ENCODE measurements around the gene NRK.

DNA sequence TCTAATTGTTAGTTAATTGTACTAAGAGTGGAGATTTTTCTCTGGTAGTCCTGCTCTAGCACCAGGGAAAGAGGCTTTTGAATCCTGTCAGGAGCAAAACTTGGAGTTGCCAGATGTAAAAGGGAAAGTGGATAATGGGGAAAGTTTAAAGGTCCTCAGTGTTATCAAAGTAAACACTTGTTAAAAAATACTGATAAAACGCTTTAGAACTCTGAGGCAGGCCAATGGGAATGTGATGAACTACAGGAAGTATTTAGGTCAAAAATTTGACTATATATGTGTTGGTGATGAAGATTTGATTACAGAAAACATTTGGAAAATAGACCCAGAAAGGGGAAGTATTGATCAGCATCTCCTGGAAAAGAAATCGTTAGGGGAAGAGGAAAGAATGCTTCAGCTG lies 183.3 kb downstream of the NRK start:
- TF ChIP-seq, protein P1, sequence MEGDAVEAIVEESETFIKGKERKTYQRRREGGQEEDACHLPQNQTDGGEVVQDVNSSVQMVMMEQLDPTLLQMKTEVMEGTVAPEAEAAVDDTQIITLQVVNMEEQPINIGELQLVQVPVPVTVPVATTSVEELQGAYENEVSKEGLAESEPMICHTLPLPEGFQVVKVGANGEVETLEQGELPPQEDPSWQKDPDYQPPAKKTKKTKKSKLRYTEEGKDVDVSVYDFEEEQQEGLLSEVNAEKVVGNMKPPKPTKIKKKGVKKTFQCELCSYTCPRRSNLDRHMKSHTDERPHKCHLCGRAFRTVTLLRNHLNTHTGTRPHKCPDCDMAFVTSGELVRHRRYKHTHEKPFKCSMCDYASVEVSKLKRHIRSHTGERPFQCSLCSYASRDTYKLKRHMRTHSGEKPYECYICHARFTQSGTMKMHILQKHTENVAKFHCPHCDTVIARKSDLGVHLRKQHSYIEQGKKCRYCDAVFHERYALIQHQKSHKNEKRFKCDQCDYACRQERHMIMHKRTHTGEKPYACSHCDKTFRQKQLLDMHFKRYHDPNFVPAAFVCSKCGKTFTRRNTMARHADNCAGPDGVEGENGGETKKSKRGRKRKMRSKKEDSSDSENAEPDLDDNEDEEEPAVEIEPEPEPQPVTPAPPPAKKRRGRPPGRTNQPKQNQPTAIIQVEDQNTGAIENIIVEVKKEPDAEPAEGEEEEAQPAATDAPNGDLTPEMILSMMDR (IDR thresholded peaks at IDR 0.05), result no peak
- no peak for TF ChIP-seq POLR2A (IDR thresholded peaks at IDR 0.05)

All from vagina (tissue), 2 donors.